CD4-positive, alpha-beta T cell treated with Interleukin-1 beta for 1 hour (primary cell): Measurements from ENCODE around the gene CASZ1.

ENCODE experiments used
- DNase-seq, 2 donors: peaks; one replicate each; pipeline ENCODE4 v3.0.0-alpha.2; 2020 to 2022

The CASZ1 gene

GRCh38 chr1:10772711-10773110 lies 23.7 kb downstream of the CASZ1 start:
- no peak for DNase-seq

GRCh38 chr1:10771789-10772188 lies 24.7 kb downstream of the CASZ1 start:
- no peak for DNase-seq

- DNase-seq, result no peak
Observed at GRCh38 chr1:10768552-10768951, 27.9 kb downstream of the CASZ1 start.

GRCh38 chr1:10767282-10767681 lies 29.2 kb downstream of the CASZ1 start:
- DNase-seq, result no peak

GRCh38 chr1:10765734-10766478 lies 30.5 kb downstream of the CASZ1 start:
- DNase-seq, result no peak

- DNase-seq, result no peak
Observed at GRCh38 chr1:10765304-10765703, 31.1 kb downstream of the CASZ1 start.

GRCh38 chr1:10764296-10764798 lies 32.1 kb downstream of the CASZ1 start:
- DNase-seq, result no peak

- DNase-seq, result no peak
Observed at GRCh38 chr1:10762875-10763274, 33.6 kb downstream of the CASZ1 start.

- no peak for DNase-seq
Observed at GRCh38 chr1:10762153-10762523, 34.3 kb downstream of the CASZ1 start.

- no peak for DNase-seq
Observed at GRCh38 chr1:10761503-10762152, 34.8 kb downstream of the CASZ1 start.

- no peak for DNase-seq
Observed at GRCh38 chr1:10760566-10761502, 35.6 kb downstream of the CASZ1 start.

GRCh38 chr1:10759413-10760200 lies 36.8 kb downstream of the CASZ1 start:
- DNase-seq, result no peak

- no peak for DNase-seq
Observed at GRCh38 chr1:10756842-10757241, 39.6 kb downstream of the CASZ1 start.

- DNase-seq, result peak; percentile 65 to 75
Observed at GRCh38 chr1:10755970-10756521, 40.4 kb downstream of the CASZ1 start.

- no peak for DNase-seq
Observed at GRCh38 chr1:10754568-10755329, 41.7 kb downstream of the CASZ1 start.

- no peak for DNase-seq
Observed at GRCh38 chr1:10753299-10753698, 43.1 kb downstream of the CASZ1 start.

GRCh38 chr1:10751561-10752085 lies 44.8 kb downstream of the CASZ1 start:
- DNase-seq, result no peak

GRCh38 chr1:10751160-10751559 lies 45.3 kb downstream of the CASZ1 start:
- DNase-seq, result no peak

- no peak for DNase-seq
Observed at GRCh38 chr1:10745886-10746455, 50.5 kb downstream of the CASZ1 start.

GRCh38 chr1:10745383-10745782 lies 51.1 kb downstream of the CASZ1 start:
- no peak for DNase-seq
